HG02642 (cell line): ENCODE results near the gene GALNT17.

ENCODE experiments used
- ATAC-seq: cut with Tn5 transposase; IDR thresholded peaks from one replicate; pipeline ENCODE4 v1.9.1; 2021; ENCODE audit warnings: mild to moderate bottlenecking; ENCODE audit not compliant: unreplicated experiment, poor library complexity

The GALNT17 gene

DNA sequence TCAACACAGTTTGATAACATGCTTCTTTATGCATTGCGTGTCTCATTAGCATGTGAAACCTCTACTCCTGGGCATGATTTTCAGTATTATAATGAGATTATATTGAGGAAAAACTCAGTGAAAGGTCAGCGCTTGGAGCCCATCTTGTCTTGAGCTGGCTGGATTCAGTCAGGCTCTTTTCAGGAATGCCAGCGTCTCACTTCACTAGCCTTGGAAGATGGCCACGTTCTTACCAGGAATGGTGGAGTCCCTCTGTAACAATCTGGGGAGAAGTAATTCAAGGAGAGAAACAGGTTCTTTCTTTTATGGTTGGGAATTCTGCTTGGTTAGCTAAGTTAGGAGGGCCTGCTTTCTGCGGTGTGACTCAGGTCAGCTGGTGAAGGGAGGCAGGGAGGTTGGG lies 241.0 kb downstream of the GALNT17 start:
- ATAC-seq = no peak

- no peak for ATAC-seq
Measured at GRCh38 chr7:71377062-71377461, 245.1 kb downstream of the GALNT17 start.

- ATAC-seq = no peak
Measured at GRCh38 chr7:71377469-71377868, 245.5 kb downstream of the GALNT17 start.

GRCh38 chr7:71384094-71384493 lies 252.2 kb downstream of the GALNT17 start:
- ATAC-seq = no peak

- ATAC-seq = no peak
Measured at GRCh38 chr7:71385330-71385729, 253.4 kb downstream of the GALNT17 start.

DNA sequence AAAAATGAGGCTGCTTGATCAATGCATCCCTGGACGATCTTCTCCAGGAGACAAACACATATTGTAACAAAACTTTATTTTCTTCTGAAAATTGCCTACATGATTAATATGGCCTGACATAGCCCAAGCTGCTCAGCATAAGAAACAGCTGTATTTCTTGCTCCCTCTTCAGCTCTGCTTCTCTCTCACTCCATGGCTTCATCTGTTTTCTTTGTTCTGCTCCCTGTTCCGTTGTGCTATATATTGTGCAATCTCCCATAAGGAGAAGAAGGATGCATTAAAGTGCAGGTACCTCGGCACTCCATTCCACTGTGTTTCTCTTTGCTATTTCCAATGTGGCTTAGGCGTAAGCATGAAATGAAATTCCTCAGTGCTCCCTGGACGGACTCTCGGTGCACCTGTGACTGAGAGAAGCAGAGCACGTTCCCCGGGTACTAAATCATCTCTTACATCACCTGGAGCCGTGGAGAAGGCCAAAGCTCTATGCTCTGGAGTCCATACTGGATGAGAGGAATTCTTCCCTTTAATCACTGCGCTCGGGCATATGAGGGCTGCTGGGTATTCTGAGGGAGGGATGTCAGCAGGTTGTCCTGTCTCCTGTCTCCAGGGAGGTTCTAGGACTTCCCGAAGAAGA lies 254.3 kb downstream of the GALNT17 start:
- ATAC-seq = no peak

- ATAC-seq = no peak
Measured at GRCh38 chr7:71388181-71388580, 256.2 kb downstream of the GALNT17 start.

DNA sequence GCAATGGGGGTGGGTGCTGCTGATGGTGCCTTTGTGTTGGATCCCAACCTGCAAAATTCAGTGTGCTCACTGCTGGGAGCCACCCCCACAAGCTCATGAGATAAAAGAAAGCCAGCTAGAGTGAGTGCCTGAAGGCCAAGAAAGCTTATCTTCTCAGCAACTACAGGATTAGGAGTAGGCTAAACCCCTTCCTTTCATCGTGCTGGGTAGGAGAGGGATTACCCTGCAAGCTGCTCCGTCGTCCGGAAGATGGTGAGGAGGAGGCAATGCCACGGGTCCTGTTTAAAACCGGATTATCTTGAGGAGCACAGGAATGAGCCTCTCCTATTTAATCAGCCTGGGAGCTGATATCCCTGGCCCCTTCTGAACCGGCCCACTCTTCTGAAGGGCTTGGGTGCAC lies 258.0 kb downstream of the GALNT17 start:
- no peak for ATAC-seq

GRCh38 chr7:71393661-71394060 lies 261.7 kb downstream of the GALNT17 start:
- ATAC-seq = no peak

DNA sequence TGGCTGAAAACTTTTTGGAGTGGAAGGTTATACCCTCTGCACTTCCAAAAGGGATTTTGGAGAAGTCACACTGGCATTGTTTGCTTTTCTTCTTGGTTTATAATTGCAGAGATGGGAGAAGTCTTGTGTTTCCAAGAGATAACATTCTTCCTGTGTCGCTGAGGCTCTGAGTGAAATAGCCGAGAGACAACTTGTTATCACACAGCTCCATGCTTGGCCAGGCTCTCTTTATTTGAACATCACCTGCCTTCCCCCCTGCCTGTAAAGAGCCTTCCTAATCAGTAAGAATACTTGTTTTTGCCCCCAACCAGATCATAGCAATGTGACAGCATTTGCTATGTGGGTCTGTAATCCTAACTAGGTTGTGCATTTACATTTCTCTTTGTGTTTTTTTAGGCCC lies 270.7 kb downstream of the GALNT17 start:
- no peak for ATAC-seq

DNA sequence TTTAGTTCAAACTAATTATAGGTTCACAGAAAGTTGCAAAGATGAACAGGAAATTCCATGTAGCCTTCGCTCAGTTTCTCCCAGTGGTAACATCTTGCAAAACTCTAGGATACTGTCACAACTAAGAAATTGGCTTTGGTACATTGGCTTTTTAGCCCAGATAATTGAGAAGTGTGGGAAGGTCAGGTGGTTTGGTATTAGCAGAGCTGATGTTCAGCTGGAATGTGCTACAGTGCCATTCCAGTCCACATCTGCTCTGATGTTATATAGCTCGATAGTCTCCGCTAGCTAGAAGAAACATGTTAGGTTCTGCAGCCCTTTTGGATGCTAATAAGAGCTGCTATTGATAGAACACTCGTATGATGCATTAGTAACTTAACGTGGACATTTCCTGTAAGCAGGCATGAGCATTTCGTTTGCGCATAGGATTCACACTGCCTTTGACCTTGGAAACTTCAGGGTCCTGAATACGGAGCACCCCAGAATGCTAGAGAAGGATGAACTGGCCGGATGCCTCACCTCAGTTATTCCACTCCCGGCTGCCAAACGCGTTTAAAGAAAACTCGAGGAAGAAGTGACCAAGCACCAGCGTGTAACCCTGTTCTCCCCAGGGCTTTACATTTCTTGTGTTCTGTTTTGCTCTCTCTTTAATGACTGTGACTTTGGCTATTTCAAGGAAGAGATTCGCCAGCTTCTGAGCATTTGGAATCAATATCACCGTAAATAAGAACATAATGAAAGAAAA lies 271.4 kb downstream of the GALNT17 start:
- ATAC-seq = no peak

DNA sequence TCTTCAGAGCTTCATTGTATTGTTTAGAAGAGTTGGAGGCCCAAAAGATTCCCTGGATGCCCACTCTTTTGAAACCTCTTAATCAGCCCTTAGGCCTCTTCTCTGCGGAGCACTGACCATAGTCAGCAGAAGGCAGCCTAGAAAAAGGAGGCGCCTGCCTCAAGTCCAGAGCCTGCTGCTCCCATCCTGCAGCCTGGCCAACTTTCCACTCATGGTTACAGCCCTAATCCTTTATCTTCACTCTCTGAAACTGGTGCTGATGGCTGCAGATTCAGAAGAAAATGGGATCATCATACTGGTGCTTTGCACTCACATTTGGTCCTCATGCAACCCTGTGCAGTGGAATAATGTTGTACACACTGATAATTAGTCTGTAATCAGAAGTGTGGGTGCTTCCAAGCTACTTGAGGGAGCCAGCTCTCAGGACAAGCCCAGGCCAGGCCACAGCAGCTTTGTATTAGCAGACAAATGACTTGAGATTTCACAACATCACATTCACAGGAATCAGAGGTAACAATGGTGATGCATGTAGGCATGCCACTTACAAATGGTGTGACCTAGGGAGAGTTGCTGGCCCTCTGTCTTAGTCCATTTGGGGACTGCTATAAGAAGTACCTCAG lies 272.9 kb downstream of the GALNT17 start:
- ATAC-seq = no peak

GRCh38 chr7:71408271-71408670 lies 276.3 kb downstream of the GALNT17 start:
- ATAC-seq = no peak

- no peak for ATAC-seq
Measured at GRCh38 chr7:71409550-71410157, 277.7 kb downstream of the GALNT17 start.

- ATAC-seq = no peak
Measured at GRCh38 chr7:71411475-71411874, 279.5 kb downstream of the GALNT17 start.

GRCh38 chr7:71414490-71414889 lies 282.5 kb downstream of the GALNT17 start:
- no peak for ATAC-seq

DNA sequence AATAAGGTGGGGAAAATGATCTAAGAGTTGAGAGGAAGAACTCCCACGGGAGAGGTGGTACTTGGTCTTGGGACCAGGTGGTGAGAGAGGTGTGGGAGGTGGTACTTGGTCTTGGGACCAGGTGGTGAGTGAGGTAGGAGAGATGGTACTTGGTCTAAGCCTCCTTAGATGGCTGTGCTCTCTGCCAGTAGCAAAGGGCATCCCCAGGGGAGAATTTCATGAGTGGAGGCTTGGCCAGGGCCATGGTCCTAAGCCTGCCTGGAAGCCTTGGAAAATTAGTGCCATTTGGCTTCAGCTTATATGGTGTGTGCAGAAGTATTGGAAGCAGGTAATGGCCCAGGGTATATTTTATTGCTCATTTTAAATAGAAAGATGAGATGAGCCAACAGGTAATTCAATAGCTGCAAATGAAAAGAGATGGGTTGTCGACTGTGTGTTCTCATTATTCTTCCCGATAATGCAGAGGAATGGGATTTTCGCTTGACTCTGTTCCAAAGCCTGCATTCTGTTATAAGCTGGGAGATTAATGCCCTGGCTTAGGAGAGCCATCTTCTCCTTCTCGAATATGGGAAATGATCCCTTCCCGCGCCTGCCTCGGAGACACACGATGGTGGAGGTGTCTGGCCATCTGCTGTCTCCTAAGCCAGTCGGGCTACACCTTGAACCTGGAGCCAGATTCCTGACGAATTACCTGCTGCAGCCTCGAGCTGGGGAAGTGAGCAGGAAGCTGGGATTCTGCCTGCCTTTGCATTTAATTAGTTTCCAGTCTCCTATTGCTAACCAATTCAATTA lies 287.8 kb downstream of the GALNT17 start:
- no peak for ATAC-seq

DNA sequence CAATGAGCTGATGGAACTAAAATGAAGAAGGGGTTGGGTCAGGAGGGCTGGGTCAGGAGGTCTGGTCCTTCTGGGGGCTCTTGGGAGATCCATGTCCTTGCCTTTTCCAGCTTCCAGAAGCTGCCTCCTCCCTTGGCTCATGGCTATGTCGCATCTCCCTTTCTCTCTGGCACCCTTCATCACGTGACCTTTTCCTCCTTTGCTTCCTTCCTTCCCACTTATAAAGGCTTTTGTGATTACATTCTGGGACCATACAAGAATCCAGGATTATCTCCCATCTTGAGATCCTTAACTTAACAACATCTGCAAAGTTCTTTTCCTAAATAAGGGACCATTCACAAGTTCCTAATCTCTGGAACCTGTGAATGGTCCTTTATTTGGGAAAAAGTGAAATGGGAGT lies 290.2 kb downstream of the GALNT17 start:
- ATAC-seq = no peak

GRCh38 chr7:71424166-71425035 lies 292.5 kb downstream of the GALNT17 start:
- no peak for ATAC-seq

DNA sequence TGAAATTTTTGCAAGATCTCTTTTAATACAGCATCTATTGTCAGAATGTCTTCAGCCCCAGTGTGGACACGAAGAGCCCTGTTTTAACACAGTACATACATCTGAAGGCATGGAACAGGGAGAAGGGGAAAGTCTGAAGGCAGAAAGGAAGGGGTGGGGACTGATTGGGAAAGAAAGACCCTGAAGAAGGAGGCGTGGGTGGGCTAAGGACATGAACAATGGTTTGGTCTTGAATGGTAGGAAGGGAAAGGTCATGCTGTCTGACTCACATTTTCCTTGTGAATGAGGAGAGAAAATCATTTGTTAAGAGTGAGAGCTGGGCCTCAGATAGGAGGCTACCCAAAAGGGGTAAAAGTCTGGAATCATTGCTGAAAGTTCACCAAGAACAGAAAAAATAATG lies 297.1 kb downstream of the GALNT17 start:
- no peak for ATAC-seq
